Activated CD4-positive, alpha-beta T cell treated with anti-CD3 and anti-CD28 coated beads, Interleukin-2, amount 10 ng/mL, durations not matched to agents 24 days and 14 days (primary cell): Measurements from ENCODE around the gene TYRO3. TPM values are rescaled to one million over a fixed set of nuclear protein-coding genes. Genes with fewer than 3 reads are reported as not detected.
"Not testable (repeated sequence)": the region's sequence is repeated elsewhere in the genome, so short reads cannot be mapped to it uniquely, and the experiment has no call there.

Experiments
- DNase-seq: peaks from one replicate; pipeline ENCODE4 v3.0.0; 2022
- H3K27ac Mint-ChIP-seq: one replicate; pipeline ENCODE4 v1.8.0; 2022; ENCODE audit warnings: mild to moderate bottlenecking, mixed read lengths
- H3K27me3 Mint-ChIP-seq: one replicate; pipeline ENCODE4 v1.8.0; 2022; ENCODE audit warnings: mixed read lengths
- H3K36me3 Mint-ChIP-seq: one replicate; pipeline ENCODE4 v1.8.0; 2022; ENCODE audit warnings: low read depth, mild to moderate bottlenecking, mixed read lengths
- H3K4me1 Mint-ChIP-seq: one replicate; pipeline ENCODE4 v1.8.0; 2021; ENCODE audit warnings: mixed read lengths
- H3K4me3 Mint-ChIP-seq: one replicate; pipeline ENCODE4 v1.8.0; 2022; ENCODE audit warnings: mild to moderate bottlenecking, moderate library complexity, mixed read lengths
- H3K9me3 Mint-ChIP-seq: one replicate; pipeline ENCODE4 v1.8.0; 2021; ENCODE audit warnings: mixed read lengths
- intact Hi-C: fragments of 100-400 bp; cut with micrococcal nuclease; formaldehyde crosslinking; loops from one replicate; pipeline ENCODE4 v1.15.1; 2023
- total RNA-seq: library from RNA; stranded (reverse); gene quantifications from 2 replicates; pipeline ENCODE4 v1.2.3, GENCODE V29; 2022

TYRO3 gene
- total RNA-seq, 1 donor from 2014 or later, result 4.2 TPM

DNA sequence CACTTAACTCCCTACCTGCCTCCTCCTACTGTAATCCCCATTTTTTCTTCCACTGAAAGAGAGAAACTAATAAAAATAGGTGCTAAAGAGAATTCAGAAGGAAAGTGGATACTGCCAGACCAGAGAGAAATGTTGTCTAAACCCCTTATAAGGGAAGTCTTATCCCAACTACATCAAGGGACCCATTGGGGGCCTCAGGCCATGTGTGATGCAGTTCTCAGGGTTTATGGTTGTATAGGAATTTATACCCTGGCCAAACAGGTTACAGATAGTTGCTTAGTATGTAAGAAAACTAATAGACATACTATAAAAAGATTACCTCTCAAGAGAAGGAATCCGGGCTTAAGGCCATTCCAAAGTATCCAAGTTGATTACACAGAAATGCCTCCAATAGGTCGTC, 30.6 kb downstream of the TYRO3 start:
- peaks cover 59% of the 10 kb centered on the region for H3K27me3 Mint-ChIP-seq
- intact Hi-C loops, H3K4me3 Mint-ChIP-seq, H3K27ac Mint-ChIP-seq, H3K9me3 Mint-ChIP-seq, H3K36me3 Mint-ChIP-seq, DNase-seq, H3K4me1 Mint-ChIP-seq: not testable (repeated sequence)

GRCh38 chr15:41591217-41591616, 32.2 kb downstream of the TYRO3 start:
- intact Hi-C loops, H3K4me3 Mint-ChIP-seq, H3K36me3 Mint-ChIP-seq, DNase-seq, H3K9me3 Mint-ChIP-seq, H3K27ac Mint-ChIP-seq, H3K4me1 Mint-ChIP-seq: not testable (repeated sequence)
- H3K27me3 Mint-ChIP-seq, result peaks cover 51% of the 10 kb centered on the region

- H3K9me3 Mint-ChIP-seq, result not testable (repeated sequence)
Observed at GRCh38 chr15:41592718-41593117, 33.7 kb downstream of the TYRO3 start.

GRCh38 chr15:41594801-41595746, 36.1 kb downstream of the TYRO3 start:
- DNase-seq, result no peak
- H3K27me3 Mint-ChIP-seq, result peaks cover 28% of the 10 kb centered on the region
- H3K4me3 Mint-ChIP-seq, result no peak overlapping the region
- intact Hi-C loops, result no loop called here
- no peaks in the 10 kb centered on the region for H3K9me3 Mint-ChIP-seq
- H3K4me1 Mint-ChIP-seq, result no peaks in the 10 kb centered on the region
- no peak overlapping the region for H3K27ac Mint-ChIP-seq
- H3K36me3 Mint-ChIP-seq, result no peaks in the 10 kb centered on the region

More at GRCh38 chr15:41592718-41593117, 33.7 kb downstream of the TYRO3 start:
- intact Hi-C loops, H3K4me1 Mint-ChIP-seq, H3K27ac Mint-ChIP-seq, H3K36me3 Mint-ChIP-seq, H3K4me3 Mint-ChIP-seq, DNase-seq: not testable (repeated sequence)
- H3K27me3 Mint-ChIP-seq, result peaks cover 42% of the 10 kb centered on the region

- DNase-seq, result no peak
- no peak overlapping the region for H3K27ac Mint-ChIP-seq
- H3K4me3 Mint-ChIP-seq, result no peak overlapping the region
- no peaks in the 10 kb centered on the region for H3K9me3 Mint-ChIP-seq
- no peaks in the 10 kb centered on the region for H3K36me3 Mint-ChIP-seq
- intact Hi-C loops, result no loop called here
- H3K27me3 Mint-ChIP-seq, result peaks cover 16% of the 10 kb centered on the region
- no peaks in the 10 kb centered on the region for H3K4me1 Mint-ChIP-seq
Observed at GRCh38 chr15:41596972-41597371, 38.0 kb downstream of the TYRO3 start.

GRCh38 chr15:41597787-41598186, 38.8 kb downstream of the TYRO3 start:
- Mint-ChIP-seq H3K27me3 (peaks cover 14% of the 10 kb centered on the region), H3K4me3 (no peak overlapping the region), H3K27ac (no peak overlapping the region), H3K4me1 (no peaks in the 10 kb centered on the region), H3K36me3 (no peaks in the 10 kb centered on the region), H3K9me3 (no peaks in the 10 kb centered on the region)
- no peak for DNase-seq
- intact Hi-C loops, result no loop called here

- H3K4me1 Mint-ChIP-seq, result peaks cover 5% of the 10 kb centered on the region
- H3K4me3 Mint-ChIP-seq, result no peak overlapping the region
- no peak for DNase-seq
- H3K27me3 Mint-ChIP-seq, result peaks cover 21% of the 10 kb centered on the region
- intact Hi-C loops, result no loop called here
- H3K36me3 Mint-ChIP-seq, result no peaks in the 10 kb centered on the region
- H3K27ac Mint-ChIP-seq, result no peak overlapping the region
- no peaks in the 10 kb centered on the region for H3K9me3 Mint-ChIP-seq
Observed at GRCh38 chr15:41599061-41599460, 40.0 kb downstream of the TYRO3 start.

DNA sequence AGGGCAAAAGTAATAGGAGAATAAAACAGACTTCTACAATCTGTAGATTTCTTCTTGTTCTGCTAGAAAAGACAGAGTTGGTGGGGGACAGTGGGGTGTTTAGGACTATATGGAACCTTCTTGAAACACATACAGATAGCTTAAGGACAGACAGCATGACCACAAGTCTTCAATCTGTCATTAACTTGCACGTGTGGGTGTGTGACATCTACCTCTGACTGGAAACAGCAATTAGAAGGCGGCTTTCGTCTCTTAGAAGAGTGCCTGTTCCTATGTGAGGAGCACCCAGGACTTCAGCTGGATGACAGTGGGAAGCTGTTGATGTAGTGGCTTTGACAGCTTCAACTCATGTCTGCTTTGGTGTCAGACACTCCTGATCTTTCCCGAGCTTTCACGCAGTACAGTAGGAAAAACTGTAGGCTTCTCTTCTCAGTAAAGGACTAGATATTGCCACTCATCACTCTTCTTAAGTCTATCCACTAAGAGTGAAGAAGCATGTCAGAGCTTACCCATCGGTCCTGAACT, 44.5 kb downstream of the TYRO3 start:
- intact Hi-C loops, result loop anchor here (2.0 to 5.0 kb wide), 2 partner anchors 59 to 207 kb away; partner anchors contain the start of gene MGA
- no peak for DNase-seq
- Mint-ChIP-seq H3K4me1 (peaks cover 11% of the 10 kb centered on the region), H3K36me3 (no peaks in the 10 kb centered on the region), H3K27ac (no peak overlapping the region), H3K9me3 (no peaks in the 10 kb centered on the region), H3K4me3 (no peak overlapping the region), H3K27me3 (peaks cover 36% of the 10 kb centered on the region)

GRCh38 chr15:41603941-41604911, 45.2 kb downstream of the TYRO3 start:
- intact Hi-C loops, result loop anchor here (2.0 to 5.0 kb wide), 2 partner anchors 58 to 207 kb away; partner anchors contain the start of gene MGA
- no peak overlapping the region for H3K27ac Mint-ChIP-seq
- peak overlapping the region; percentile 61 for H3K4me3 Mint-ChIP-seq
- no peaks in the 10 kb centered on the region for H3K36me3 Mint-ChIP-seq
- H3K9me3 Mint-ChIP-seq, result no peaks in the 10 kb centered on the region
- peak; percentile 86 for DNase-seq
- H3K27me3 Mint-ChIP-seq, result peaks cover 34% of the 10 kb centered on the region
- peaks cover 11% of the 10 kb centered on the region for H3K4me1 Mint-ChIP-seq

GRCh38 chr15:41605566-41605965, 46.6 kb downstream of the TYRO3 start:
- H3K4me3 Mint-ChIP-seq, result no peak overlapping the region
- H3K27me3 Mint-ChIP-seq, result peaks cover 33% of the 10 kb centered on the region
- DNase-seq, result no peak
- intact Hi-C loops, result no loop called here
- H3K9me3 Mint-ChIP-seq, result no peaks in the 10 kb centered on the region
- peaks cover 13% of the 10 kb centered on the region for H3K4me1 Mint-ChIP-seq
- no peaks in the 10 kb centered on the region for H3K36me3 Mint-ChIP-seq
- H3K27ac Mint-ChIP-seq, result no peak overlapping the region

DNA sequence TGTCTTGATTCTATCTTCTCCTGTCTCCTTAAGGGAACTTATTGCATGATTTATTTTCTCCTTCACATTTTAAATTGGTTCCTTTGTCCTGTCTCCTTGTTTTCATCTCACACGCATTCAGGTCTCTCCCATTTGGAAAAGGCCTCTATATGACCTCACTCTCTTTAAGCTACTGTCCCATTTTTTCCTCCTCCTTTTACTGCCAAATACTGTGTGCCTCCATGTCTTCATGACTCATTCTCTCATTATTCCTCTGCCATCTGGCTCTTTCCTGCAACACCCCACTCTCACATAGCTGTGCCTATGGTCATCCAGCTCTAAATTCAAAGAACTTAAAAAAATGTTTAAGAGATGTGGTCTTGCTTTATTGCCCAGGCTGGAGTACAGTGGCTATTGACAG, 48.0 kb downstream of the TYRO3 start:
- DNase-seq, result no peak
- Mint-ChIP-seq H3K9me3 (no peaks in the 10 kb centered on the region), H3K4me1 (peaks cover 13% of the 10 kb centered on the region), H3K36me3 (no peaks in the 10 kb centered on the region), H3K27ac (no peak overlapping the region), H3K4me3 (no peak overlapping the region), H3K27me3 (peaks cover 32% of the 10 kb centered on the region)
- intact Hi-C loops, result no loop called here

DNA sequence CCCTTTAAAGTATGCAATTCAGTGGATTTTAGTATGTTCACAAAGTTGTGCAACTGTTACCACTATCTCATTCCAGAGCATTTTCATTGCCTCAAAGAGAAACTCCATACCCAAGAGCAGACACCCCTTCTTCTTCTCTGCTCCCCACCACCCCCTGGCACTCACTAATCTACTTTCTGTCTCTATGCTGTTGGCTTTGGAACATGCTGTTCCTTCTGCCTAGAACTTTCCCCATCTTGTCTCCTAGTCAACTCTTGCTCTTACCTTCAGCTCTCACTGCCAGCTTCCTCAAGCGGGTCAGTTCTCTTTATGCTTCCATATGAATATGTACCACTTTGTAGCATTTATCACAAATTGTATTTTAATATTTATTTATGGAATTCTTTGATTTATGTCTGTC, 50.1 kb downstream of the TYRO3 start:
- Mint-ChIP-seq H3K4me1 (peaks cover 8% of the 10 kb centered on the region), H3K36me3 (no peaks in the 10 kb centered on the region), H3K4me3 (no peak overlapping the region), H3K27ac (no peak overlapping the region), H3K9me3 (no peaks in the 10 kb centered on the region), H3K27me3 (peaks cover 18% of the 10 kb centered on the region)
- intact Hi-C loops, result no loop called here
- no peak for DNase-seq

- H3K27me3 Mint-ChIP-seq, result peaks cover 13% of the 10 kb centered on the region
- intact Hi-C loops, result no loop called here
- peaks cover 4% of the 10 kb centered on the region for H3K4me1 Mint-ChIP-seq
- no peaks in the 10 kb centered on the region for H3K9me3 Mint-ChIP-seq
- no peak overlapping the region for H3K4me3 Mint-ChIP-seq
- DNase-seq, result no peak
- no peaks in the 10 kb centered on the region for H3K36me3 Mint-ChIP-seq
- H3K27ac Mint-ChIP-seq, result no peak overlapping the region
Observed at GRCh38 chr15:41610048-41610447, 51.0 kb downstream of the TYRO3 start.
